Fibroblast of mammary gland (primary cell): ENCODE measurements around the gene GZMA.
A peak's percentile ranks its signal among the peaks of the same experiment; 100 is the strongest.

Experiments used
- DNase-seq: peaks from one replicate; pipeline ENCODE4 v3.0.0-alpha.2; 2010; ENCODE audit warnings: low read depth
- H3K4me3 ChIP-seq: 2 replicates; pipeline ENCODE4 v1.5.1; 2011; ENCODE audit warnings: low read depth, mild to moderate bottlenecking, low read length, moderate library complexity; ENCODE audit not compliant: control insufficient read depth
- TF ChIP-seq, protein P1 (sequence below): conservative IDR thresholded peaks from 2 replicates; pipeline ENCODE4 v1.5.1; 2011; ENCODE audit warnings: low read depth, low read length, inconsistent platforms; ENCODE audit not compliant: control insufficient read depth, insufficient read depth

GZMA gene

DNA sequence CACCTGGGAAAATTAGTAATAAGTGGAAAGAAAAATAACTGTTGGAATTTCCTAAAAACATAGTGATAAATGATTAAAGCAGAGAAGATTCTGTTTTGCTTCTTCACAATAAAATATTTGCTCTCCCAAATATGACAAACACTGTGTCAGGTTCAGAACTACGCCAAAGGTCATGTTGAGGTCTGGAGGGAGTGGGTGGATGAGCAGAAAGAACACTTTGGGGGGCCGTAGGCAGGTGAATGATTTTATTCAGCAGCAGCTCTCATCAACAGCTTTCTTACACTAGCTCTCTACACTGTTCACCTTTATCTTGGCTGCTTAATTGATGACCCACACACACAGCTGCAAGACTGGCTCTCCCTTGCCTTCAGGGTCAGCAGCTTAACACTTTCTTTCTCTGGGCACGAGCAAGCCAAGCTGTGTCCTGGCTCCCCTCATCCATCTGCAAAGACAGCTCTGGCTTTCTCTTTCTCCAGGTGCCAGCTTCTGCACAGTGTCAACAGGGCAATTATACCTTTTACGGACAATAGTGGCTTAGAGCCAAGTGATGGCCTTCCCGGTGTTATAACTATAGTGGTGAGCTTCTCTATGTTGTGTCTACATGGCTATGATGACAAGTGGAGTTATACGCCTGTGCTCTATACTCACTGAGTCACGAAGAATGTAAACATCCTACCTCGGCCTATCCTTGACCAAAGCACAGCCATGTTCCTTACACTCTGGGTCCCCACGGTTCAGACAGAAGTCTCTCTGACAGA lies 38.6 kb downstream of the GZMA start:
- TF ChIP-seq, protein P1, sequence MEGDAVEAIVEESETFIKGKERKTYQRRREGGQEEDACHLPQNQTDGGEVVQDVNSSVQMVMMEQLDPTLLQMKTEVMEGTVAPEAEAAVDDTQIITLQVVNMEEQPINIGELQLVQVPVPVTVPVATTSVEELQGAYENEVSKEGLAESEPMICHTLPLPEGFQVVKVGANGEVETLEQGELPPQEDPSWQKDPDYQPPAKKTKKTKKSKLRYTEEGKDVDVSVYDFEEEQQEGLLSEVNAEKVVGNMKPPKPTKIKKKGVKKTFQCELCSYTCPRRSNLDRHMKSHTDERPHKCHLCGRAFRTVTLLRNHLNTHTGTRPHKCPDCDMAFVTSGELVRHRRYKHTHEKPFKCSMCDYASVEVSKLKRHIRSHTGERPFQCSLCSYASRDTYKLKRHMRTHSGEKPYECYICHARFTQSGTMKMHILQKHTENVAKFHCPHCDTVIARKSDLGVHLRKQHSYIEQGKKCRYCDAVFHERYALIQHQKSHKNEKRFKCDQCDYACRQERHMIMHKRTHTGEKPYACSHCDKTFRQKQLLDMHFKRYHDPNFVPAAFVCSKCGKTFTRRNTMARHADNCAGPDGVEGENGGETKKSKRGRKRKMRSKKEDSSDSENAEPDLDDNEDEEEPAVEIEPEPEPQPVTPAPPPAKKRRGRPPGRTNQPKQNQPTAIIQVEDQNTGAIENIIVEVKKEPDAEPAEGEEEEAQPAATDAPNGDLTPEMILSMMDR = no peak
- H3K4me3 ChIP-seq = no peak overlapping the region
- no peak for DNase-seq

DNA sequence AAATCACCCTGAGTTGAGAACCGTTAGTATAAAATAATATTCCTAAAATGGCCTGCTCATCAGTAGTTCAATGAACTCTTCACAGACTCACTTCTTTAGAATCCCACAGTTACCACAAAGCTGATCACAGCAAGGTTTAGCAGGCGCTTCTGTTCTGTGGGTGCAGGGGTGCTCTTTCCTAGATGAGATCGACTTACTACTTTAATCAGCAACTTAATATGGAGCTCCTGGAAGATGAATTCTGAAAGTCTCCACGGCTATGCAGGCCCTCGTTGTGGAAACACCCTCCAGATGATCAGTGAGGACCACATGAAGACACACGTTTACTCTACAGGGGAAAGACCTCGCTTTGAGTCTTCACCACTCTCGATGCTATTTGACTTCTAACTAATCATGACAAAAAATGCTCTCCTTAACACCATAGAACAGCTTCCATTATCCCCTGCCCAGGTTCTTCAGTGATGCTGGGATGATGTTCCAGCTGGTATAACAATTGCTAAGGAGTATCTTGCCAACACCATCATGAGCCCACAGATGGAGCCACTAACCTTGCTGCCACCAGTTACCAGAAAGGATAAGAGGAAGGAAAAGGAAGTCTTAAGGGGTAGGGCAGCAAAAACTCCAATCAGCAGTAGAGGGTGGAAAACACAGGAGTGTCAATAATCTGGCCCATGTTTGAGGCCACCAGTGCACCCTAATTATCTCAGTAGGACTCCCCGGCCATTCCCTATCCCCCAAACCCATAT lies 39.7 kb downstream of the GZMA start:
- DNase-seq = no peak
- no peak overlapping the region for H3K4me3 ChIP-seq
- TF ChIP-seq, protein P1 = no peak

DNA sequence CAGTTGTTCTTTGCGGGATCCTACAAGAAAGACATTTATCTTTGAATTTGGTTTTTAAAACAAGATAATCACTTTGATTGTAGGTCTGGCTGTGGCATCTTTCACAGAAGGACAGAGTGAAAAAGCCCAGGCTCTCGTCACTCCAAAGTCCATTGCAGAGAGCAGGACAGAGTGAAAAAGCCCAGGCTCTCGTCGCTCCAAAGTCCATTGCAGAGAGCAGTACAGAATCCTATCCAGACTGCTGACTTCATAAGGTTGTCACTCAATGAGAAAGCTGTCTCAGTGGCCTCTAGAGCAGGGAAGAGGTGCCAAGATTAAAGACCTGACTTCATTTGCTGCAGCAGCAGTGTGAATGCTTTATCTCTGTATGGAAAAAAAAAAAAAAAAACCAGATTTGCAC lies 41.2 kb downstream of the GZMA start:
- TF ChIP-seq, protein P1 = no peak
- no peak overlapping the region for H3K4me3 ChIP-seq
- DNase-seq = no peak

DNA sequence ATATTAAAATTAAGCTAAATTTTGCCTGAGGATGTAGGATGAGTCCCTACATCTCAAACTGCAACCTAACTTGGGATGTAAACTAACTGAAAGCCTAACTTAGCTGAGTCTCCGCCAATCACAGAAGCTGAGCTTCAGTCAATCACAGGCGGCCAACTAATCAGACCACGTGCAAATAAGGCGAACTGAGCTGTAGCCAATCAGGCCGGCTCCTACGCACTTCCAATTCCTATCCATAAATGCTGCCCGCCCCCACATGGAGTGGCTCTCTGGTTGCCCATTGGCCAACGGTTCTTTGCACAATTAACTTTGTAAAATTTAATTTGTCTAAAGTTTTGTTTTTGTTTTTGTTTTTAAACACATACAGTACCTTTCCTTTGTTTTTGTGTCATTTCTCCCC lies 43.6 kb downstream of the GZMA start:
- H3K4me3 ChIP-seq = no peak overlapping the region
- TF ChIP-seq, protein P1 = no peak

DNA sequence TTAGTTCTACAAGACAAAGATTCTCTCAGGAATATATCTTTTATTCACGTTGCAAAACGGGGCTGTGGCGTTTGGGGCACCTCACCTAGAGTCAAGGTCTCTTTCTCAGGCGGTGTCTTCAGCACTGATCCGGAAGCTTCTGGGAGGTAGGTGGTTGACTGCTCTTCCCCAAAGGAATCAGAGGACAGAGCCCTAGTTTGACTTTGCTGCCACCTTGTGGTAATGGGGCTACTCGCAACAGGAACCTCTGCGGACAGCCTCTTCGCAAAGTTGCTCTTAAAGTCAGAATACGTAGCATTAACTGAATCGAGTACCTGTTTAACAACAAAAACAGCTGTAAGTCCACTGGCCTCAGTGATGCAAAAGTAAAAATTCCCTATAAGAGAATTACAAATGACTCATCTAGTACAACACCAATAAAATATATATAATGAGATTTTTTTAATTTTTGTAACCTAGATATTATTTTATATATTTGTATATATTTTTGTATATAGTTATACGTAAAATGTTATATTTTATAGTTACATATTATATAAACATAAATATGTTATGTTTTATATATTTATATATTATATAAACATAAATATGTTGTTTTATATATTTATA lies 44.2 kb downstream of the GZMA start:
- DNase-seq = peak; percentile 81
- H3K4me3 ChIP-seq = no peak overlapping the region
- TF ChIP-seq, protein P1 = peak; percentile 99

More for the DNA sequence above, 43.6 kb downstream of the GZMA start:
- DNase-seq = peak; percentile 4

DNA sequence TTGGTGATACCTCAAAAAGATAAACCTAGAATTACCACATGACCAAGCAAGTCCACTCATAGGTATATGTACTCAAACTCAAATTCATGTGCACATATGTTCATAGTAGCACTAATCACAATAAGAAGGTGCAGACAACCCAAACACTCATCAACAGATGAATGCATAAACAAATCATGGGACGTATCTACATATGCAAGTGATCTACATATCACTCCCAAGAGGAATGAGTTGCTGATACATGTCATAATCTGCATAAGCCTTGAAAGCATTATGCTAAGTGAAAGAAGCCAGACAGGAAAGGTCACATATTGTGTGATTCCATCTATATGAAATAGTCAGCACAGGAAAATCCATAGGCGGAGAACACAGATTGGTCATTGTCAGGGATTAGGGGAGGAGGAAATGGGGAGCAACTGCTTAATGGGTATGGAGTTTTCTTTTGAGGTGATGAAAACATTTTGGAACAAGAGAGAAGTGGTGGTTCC lies 46.9 kb downstream of the GZMA start:
- TF ChIP-seq, protein P1 = no peak
- H3K4me3 ChIP-seq = no peak overlapping the region
- peak; percentile 19 for DNase-seq
